ENCODE measurements around the gene ADAT1. TPM values are rescaled to one million over a fixed set of nuclear protein-coding genes. Genes with fewer than 3 reads are reported as not detected.

ADAT1 gene
- total and polyA plus RNA-seq, 2 of the 13 experiments (the other 11 are each of a cell fraction or from before 2014, with no cell fraction given), result 18.4 to 40.8 TPM

- TF ChIP-seq SIN3A (IDR thresholded peaks at IDR 0.05; ENCODE audit: borderline replicate concordance, low read depth, low read length) (peak; percentile 92), KDM4B (CRISPR knock-in tag; IDR thresholded peaks at IDR 0.05) (no peak), ZNF652 (CRISPR knock-in tag; IDR thresholded peaks at IDR 0.05; ENCODE audit: borderline replicate concordance, low read depth) (no peak), FOXC1 (CRISPR knock-in tag; IDR thresholded peaks at IDR 0.05; ENCODE audit: borderline replicate concordance) (peak; percentile 94), YEATS4 (CRISPR knock-in tag; IDR thresholded peaks at IDR 0.05; ENCODE audit: borderline replicate concordance) (peak; percentile 73), ZHX1 (CRISPR knock-in tag; IDR thresholded peaks at IDR 0.05; ENCODE audit: low read depth) (peak; percentile 73; the same call in 1 of the 2 replicates), PHB2 (IDR thresholded peaks at IDR 0.05; ENCODE audit: partially characterized antibody) (no peak), TP53 (CRISPR knock-in tag; conservative IDR thresholded peaks at IDR 0.05) (no peak), ZNF672 (CRISPR knock-in tag; IDR thresholded peaks at IDR 0.05) (no peak), U2AF1 (optimal IDR thresholded peaks at IDR 0.05; ENCODE audit: low read depth, low read length) (peak; percentile 51), RBAK (CRISPR knock-in tag; IDR thresholded peaks at IDR 0.05) (no peak), TRIM24 (CRISPR knock-in tag; IDR thresholded peaks at IDR 0.05) (no peak), ZNF44 (CRISPR knock-in tag; IDR thresholded peaks at IDR 0.05) (no peak; the same call in 1 of the 2 replicates), HOXA7 (CRISPR knock-in tag; IDR thresholded peaks at IDR 0.05) (no peak), KLF16 (CRISPR knock-in tag; IDR thresholded peaks at IDR 0.05) (peak in 1 of 2 experiments; percentile 78; a peak in 2 of 4 replicates), ZC3H13 (CRISPR knock-in tag; IDR thresholded peaks at IDR 0.05) (0 out of 2 replicates have a peak, but pooled peaks have one; percentile 23), ZNF224 (CRISPR knock-in tag; IDR thresholded peaks at IDR 0.05) (peak; percentile 39; the same call in 1 of the 2 replicates), ZNF749 (CRISPR knock-in tag; IDR thresholded peaks at IDR 0.05; ENCODE audit: borderline replicate concordance) (no peak), ZNF383 (CRISPR knock-in tag; IDR thresholded peaks at IDR 0.05; ENCODE audit: borderline replicate concordance) (no peak; the same call in 1 of the 2 replicates), ZNF780A (CRISPR knock-in tag; IDR thresholded peaks at IDR 0.05) (no peak), SP5 (CRISPR knock-in tag; IDR thresholded peaks at IDR 0.05; ENCODE audit: borderline replicate concordance, low read depth) (no peak), SMC3 (IDR thresholded peaks at IDR 0.05; ENCODE audit: low read length) (no peak), KLF6 (CRISPR knock-in tag; IDR thresholded peaks at IDR 0.05) (peak; percentile 79), ZNF616 (CRISPR knock-in tag; IDR thresholded peaks at IDR 0.05; ENCODE audit: low read depth) (no peak)
- TF ChIP-seq, protein P1, sequence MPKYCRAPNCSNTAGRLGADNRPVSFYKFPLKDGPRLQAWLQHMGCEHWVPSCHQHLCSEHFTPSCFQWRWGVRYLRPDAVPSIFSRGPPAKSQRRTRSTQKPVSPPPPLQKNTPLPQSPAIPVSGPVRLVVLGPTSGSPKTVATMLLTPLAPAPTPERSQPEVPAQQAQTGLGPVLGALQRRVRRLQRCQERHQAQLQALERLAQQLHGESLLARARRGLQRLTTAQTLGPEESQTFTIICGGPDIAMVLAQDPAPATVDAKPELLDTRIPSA (CRISPR knock-in tag; IDR thresholded peaks at IDR 0.05; ENCODE audit: borderline replicate concordance), result no peak
Measured at GRCh38 chr16:75622761-75623605, at the start of gene ADAT1 (continued).
